Upper lobe of left lung (tissue), 6 donors: ENCODE measurements around the gene CD24. TPM values are rescaled to one million over a fixed set of nuclear protein-coding genes. Genes with fewer than 3 reads are reported as not detected.
"Not testable (repeated sequence)": the region's sequence is repeated elsewhere in the genome, so short reads cannot be mapped to it uniquely, and the experiment has no call there.

Source experiments
- ATAC-seq, 2 donors: fragments of 200-7000 bp; cut with Tn5 transposase; one replicate each; pipeline ENCODE4 v1.9.1; 2022; ENCODE audit warnings: mild to moderate bottlenecking in 2 of 2, moderate library complexity in 2 of 2; ENCODE audit not compliant: low FRiP score in 2 of 2
- DNase-seq, 2 donors: peaks; one replicate each; pipeline ENCODE4 v3.0.0-alpha.2; 2019 to 2020
- H3K27ac ChIP-seq, 4 donors: fragments of 200-600 bp; sonication (generic); one replicate each; pipeline ENCODE4 v1.5.1; 2016 to 2019
- H3K27me3 ChIP-seq, 4 donors: fragments of 200-600 bp; sonication (generic); one replicate each; pipeline ENCODE4 v1.5.1; 2017 to 2019
- H3K36me3 ChIP-seq, 4 donors: fragments of 200-600 bp; sonication (generic); one replicate each; pipeline ENCODE4 v1.5.1; 2016 to 2019
- H3K4me1 ChIP-seq, 4 donors: fragments of 200-600 bp; sonication (generic); one replicate each; pipeline ENCODE4 v1.5.1; 2018 to 2019
- H3K4me3 ChIP-seq, 4 donors: fragments of 200-600 bp; sonication (generic); one replicate each; pipeline ENCODE4 v1.5.1; 2017 to 2019; ENCODE audit warnings: mild to moderate bottlenecking in 2 of 4, moderate library complexity in 1 of 4
- H3K9me3 ChIP-seq, 4 donors: fragments of 200-600 bp; sonication (generic); one replicate each; pipeline ENCODE4 v1.5.1; 2018 to 2019
- CTCF ChIP-seq, 6 experiments: fragments of 450-650 bp in 4 of 6; fragments of 200-600 bp in 2 of 6; sonication (generic) in 2 of 6; IDR thresholded peaks; one replicate each; pipeline ENCODE4 v1.5.1; 2016 to 2019; ENCODE audit warnings: antibody characterized with exemption in 6 of 6
- EP300 ChIP-seq, 4 donors: sonication (generic); formaldehyde crosslinking; IDR thresholded peaks; one replicate each; pipeline ENCODE4 v1.5.1; 2017; ENCODE audit warnings: antibody characterized with exemption in 4 of 4, control low read depth in 2 of 4
- POLR2A ChIP-seq, 4 donors: fragments of 450-650 bp; IDR thresholded peaks; one replicate each; pipeline ENCODE4 v1.5.1; 2016 to 2017; ENCODE audit warnings: antibody characterized with exemption in 4 of 4, mild to moderate bottlenecking in 2 of 4
- POLR2AphosphoS5 ChIP-seq, 2 donors: sonication (generic); formaldehyde crosslinking; IDR thresholded peaks; one replicate each; pipeline ENCODE4 v1.5.1; 2017; ENCODE audit warnings: antibody characterized with exemption in 2 of 2
- WGBS, 2 donors: methylation state at CpG; one replicate each; pipeline ENCODE4 v1.1.5; 2017 to 2018; 5-methylcytosine and 5-hydroxymethylcytosine counted together
- total RNA-seq, 6 donors: library from RNA; depleted of rRNA in 4 of 6; stranded (reverse); fragments of >200 nt in 4 of 6; gene quantifications; one replicate each; pipeline versions ENCODE4 v1.1.0 to v1.2.1, GENCODE V29; 2016 to 2021
- donor health status: DM: no; HTN: no; CAD: no; lungs with moderate emphysema.
- donor health status: DM: no; HTN: yes; CAD: no; lungs with severe emphysema.

Gene CD24, protein sequence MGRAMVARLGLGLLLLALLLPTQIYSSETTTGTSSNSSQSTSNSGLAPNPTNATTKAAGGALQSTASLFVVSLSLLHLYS
- total RNA-seq, result 100 to 1,000 TPM in 1 of 6 donors, 10 to 100 TPM in 5; 24.2 to 231 (median 43.8) TPM

- H3K36me3 ChIP-seq, result no peaks in the 10 kb centered on the region
- H3K27me3 ChIP-seq, result peaks cover 0 to 26% (median 12%) of the 10 kb centered on the region in 4 donors
- DNase-seq (peak; percentile 43 to 92), ATAC-seq (peak; percentile 47 to 56)
- peak in 1 of 4 donors; percentile 37 for TF ChIP-seq POLR2A (IDR thresholded peaks at IDR 0.05)
- no peak for TF ChIP-seq EP300 (IDR thresholded peaks at IDR 0.05)
- TF ChIP-seq CTCF (IDR thresholded peaks at IDR 0.05), result no peak
- no peak for TF ChIP-seq POLR2AphosphoS5 (IDR thresholded peaks at IDR 0.05)
- H3K27ac ChIP-seq, result peak within 1 kb of the TSS in 3 of 4 donors; percentile 39 to 77 (median 70)
- peaks cover 19 to 33% (median 22%) of the 10 kb centered on the region in 4 donors for H3K4me1 ChIP-seq
- H3K4me3 ChIP-seq, result peak within 1 kb of the TSS; percentile 56 to 69 (median 62)
- H3K9me3 ChIP-seq, result no peaks in the 10 kb centered on the region
- WGBS, 2 donors, result 0 to 4% methylated on average over 4 to 22 of the region's 73 CpGs
Observed at GRCh38 chr6:106974336-106974998, at the start of gene CD24. Gene CD24, minus strand, starts transcription at chr6:106974729. Its CDS starts 83 bp downstream, at chr6:106974646.

DNA sequence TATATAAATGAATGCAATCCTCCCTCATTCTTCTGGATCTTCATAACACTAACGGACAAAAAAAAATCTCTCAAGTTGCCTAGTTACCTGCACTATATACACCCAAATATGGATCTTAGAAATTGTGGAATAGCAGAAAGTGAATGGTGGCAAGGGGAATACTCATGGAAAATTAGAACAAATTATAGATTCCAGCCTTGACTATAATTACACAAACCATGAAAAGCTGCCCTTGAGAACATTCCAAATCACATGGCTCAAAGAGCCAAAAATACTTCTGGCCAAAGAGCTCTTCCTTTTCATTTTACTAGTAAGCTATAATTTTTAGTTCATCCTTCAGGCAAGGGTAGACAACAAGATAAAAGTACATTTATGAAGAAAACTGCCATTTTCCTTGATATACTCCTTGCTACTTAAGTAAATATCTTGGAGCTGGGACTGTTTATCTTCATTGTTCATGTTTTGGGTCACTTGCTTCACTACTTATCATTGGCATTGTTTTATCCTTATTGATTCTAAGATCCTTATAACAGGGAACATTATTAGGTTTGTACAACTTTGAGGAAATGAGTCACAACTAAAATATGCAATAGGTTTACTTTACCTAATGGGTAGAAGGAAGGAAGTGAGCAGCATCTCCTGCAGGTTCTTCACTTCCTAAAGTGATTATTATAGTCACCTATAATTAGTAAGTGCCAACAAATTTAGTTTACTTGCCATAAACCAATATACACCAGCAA is 47.1 kb upstream of the CD24 start:
- Histone ChIP-seq H3K4me1 (no peaks in the 10 kb centered on the region), H3K27ac (no peak overlapping the region), H3K9me3 (no peaks in the 10 kb centered on the region), H3K4me3 (no peak overlapping the region), H3K27me3 (no peaks in the 10 kb centered on the region), H3K36me3 (no peaks in the 10 kb centered on the region)
- DNase-seq (no peak), ATAC-seq (no peak)
- TF ChIP-seq CTCF (IDR thresholded peaks at IDR 0.05) (no peak), POLR2A (IDR thresholded peaks at IDR 0.05) (no peak), POLR2AphosphoS5 (IDR thresholded peaks at IDR 0.05) (no peak), EP300 (IDR thresholded peaks at IDR 0.05) (no peak)
- WGBS, 2 donors, result 74 to 89% methylated on average over 1 of the region's 1 CpG

GRCh38 chr6:107020239-107020638 is 45.7 kb upstream of the CD24 start:
- DNase-seq (no peak), ATAC-seq (no peak)
- 83 to 84% methylated on average over 4 of the region's 4 CpGs for WGBS, 2 donors
- no peak overlapping the region for H3K27ac ChIP-seq
- no peaks in the 10 kb centered on the region for H3K36me3 ChIP-seq
- no peaks in the 10 kb centered on the region for H3K27me3 ChIP-seq
- no peak overlapping the region for H3K4me3 ChIP-seq
- H3K9me3 ChIP-seq, result no peaks in the 10 kb centered on the region
- TF ChIP-seq POLR2A (IDR thresholded peaks at IDR 0.05), result no peak
- no peaks in the 10 kb centered on the region for H3K4me1 ChIP-seq

GRCh38 chr6:107019628-107020027 is 45.1 kb upstream of the CD24 start:
- WGBS, 2 donors, result 78 to 79% methylated on average over 8 of the region's 8 CpGs
- not testable (repeated sequence) for H3K9me3 ChIP-seq, H3K27me3 ChIP-seq, ATAC-seq, H3K27ac ChIP-seq, DNase-seq, H3K4me1 ChIP-seq, H3K36me3 ChIP-seq, H3K4me3 ChIP-seq

GRCh38 chr6:107019047-107019446 is 44.5 kb upstream of the CD24 start:
- Histone ChIP-seq H3K27me3 (no peaks in the 10 kb centered on the region), H3K4me1 (no peaks in the 10 kb centered on the region), H3K9me3 (no peaks in the 10 kb centered on the region), H3K36me3 (no peaks in the 10 kb centered on the region), H3K4me3 (no peak overlapping the region), H3K27ac (no peak overlapping the region)
- WGBS, 2 donors, result 89 to 90% methylated on average over 5 of the region's 5 CpGs
- no peak for TF ChIP-seq POLR2A (IDR thresholded peaks at IDR 0.05)
- TF ChIP-seq CTCF (IDR thresholded peaks at IDR 0.05), result no peak
- no peak for TF ChIP-seq EP300 (IDR thresholded peaks at IDR 0.05)
- TF ChIP-seq POLR2AphosphoS5 (IDR thresholded peaks at IDR 0.05), result no peak
- ATAC-seq, result no peak
- no peak for DNase-seq
